HG02870 (cell line): ENCODE results near the gene IRAK4.
"Not testable (repeated sequence)": the region's sequence is repeated elsewhere in the genome, so short reads cannot be mapped to it uniquely, and the experiment has no call there.

Source experiments
- ATAC-seq: cut with Tn5 transposase; IDR thresholded peaks from one replicate; pipeline ENCODE4 v1.9.1; 2021; ENCODE audit warnings: mild to moderate bottlenecking, moderate library complexity; ENCODE audit not compliant: unreplicated experiment

The IRAK4 gene

DNA sequence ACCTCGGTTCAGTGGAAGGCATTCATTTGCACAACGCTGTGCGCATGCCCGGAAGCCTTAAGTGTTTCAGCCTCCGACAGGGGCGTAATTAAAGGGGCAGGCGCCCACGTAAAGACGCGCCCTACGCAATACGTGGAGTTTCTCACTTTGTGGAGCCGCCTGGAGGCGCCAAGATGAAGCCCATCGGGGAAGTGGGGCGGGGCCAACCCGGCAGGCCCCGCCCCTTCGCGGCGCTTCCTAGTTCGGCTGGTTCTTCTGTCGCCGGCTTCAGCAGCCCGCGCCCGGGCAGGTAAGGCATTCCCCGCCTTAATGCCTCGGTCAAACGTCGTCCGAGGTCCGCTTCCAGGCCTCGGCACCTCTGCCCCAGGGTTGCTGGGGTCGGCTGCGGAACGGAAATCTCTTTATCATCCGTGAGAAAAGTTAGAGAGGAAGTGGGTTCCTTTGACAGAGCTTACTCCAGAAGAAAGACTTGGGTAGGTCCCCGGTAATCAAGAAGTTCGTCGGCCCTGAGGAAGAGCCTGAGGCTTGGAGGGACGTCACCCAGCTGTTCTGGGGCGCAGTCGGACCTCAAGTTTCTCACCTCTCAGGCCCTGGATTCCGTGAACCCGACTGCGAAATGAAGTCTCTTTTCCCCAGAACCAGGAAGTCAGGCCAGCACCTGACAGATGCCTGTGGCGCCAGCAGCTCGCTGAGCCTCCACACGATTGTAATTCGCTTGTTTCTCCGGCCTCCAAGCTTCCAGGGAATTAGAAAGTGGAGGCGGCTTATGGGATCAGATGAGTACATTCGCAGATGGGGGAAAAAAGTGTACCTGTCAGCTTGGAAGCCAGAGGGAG is at the start of gene IRAK4, which contains the start of gene PUS7L:
TSS of gene IRAK4 (plus strand) at position 224 of the 836 bp plus-strand sequence. CDS start 9,161 bp downstream, outside the sequence.
TSS of gene PUS7L (minus strand) at position 63 of the 836 bp plus-strand sequence. CDS start 3,545 bp downstream, outside the sequence.
- ATAC-seq, result peak; percentile 96

DNA sequence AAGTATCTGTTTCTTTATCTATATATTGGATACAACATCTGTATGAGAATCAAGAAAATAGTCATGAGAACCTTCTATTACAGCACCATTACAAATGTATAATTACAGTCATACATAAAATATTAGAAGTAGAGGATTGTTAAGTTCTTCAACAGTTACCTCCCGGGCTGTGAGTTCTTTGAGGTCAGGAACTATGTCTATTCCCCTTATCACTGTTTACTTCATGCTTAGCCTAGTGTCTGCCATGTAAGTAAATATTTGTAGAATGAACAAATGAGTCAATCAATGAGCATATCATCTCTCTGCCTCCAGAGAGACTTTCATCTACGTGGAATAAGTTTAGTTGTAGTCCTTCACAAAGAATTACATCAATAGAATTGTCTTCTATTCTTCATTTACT is 47.4 kb upstream of the IRAK4 start:
- no peak for ATAC-seq

DNA sequence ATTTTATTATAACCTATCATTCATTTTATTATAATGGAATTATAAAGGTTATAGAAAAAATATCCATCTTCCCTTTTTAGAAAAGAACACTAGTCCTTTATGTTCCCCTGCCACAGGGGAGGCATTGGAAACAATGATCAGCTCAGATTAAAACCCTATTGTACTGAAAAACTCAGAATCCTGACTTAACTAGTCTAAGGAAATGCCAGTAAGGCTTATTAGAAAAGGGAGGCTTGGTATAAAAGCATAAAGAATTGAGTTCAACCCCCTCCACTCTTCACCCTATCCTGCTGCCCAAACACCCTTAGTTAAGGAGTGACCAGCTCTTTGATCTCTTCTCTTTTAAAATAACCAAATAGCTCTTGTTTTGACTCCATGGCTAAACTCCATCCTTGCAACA is 36.1 kb upstream of the IRAK4 start:
- ATAC-seq, result no peak

DNA sequence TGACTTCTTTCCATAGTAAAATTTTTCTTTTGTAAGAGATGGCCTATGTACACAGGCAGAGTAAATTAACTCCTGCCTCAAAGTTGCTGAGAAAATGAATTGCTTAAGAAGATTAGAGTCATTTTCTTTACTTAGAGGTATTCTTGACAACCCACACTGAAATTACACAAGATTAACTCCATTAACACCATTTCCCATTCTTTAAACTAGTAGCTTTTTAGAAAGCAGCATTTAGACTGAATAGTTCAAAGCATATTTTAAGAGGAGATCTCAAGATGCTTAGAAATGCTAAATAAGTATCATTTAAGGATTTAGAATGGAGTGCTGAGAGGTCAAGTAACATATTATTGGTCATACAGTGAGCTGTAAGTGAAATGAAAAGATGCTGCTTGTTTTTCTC is 35.6 kb upstream of the IRAK4 start:
- no peak for ATAC-seq

DNA sequence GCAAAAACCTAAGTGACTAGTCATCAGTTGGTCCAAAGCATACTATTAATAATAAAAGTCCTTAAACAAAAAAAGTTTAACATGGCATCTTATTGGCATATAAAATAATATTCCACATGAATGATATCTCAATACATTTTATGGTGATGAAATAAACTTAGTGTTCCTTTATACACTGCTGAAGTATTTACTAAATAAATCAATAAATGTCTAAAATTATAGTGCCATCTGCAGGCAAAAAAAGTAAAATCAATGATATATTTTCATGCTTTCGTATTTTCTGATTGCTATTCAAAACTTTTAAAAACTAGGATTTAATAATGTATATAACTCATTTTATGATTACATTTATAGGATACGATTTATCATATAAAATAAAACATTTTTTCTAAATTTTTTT is 30.6 kb upstream of the IRAK4 start:
- no peak for ATAC-seq

DNA sequence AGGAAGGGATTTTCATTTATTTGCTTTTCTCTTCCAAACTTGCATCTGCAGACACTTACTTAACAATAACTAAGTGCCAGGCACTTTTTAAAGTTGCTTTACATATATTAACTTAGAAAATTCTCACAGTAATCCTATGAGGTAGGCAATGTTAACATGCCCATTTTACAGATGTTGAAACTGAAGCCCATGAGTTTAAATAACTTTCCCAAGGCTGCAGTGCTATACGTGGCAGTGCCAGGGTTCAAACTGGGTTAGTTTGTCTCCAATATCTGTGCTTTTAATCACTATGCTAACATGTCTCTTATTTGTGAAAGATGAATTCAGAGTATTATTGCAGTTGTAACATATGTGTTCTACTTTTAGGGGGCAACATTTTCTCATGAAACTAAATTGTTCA is 30.1 kb upstream of the IRAK4 start:
- no peak for ATAC-seq

DNA sequence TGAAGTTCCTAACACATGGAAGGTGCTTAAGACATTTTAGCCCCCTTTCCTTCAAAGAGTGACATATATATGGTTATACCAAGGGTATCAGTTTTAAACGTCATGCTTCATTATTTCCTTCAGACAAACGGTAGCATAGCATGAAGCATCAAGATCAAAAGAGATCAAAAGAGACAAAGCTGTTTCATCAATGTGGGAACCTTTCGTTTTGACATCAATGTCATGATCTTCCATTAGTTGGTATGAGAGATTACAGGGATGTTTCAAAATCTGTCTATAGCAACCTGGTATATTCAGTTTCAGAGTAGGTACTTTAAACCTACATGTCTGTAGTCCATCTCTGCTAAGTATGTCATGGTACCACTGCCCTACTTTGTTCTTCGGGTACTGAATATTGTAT is 28.5 kb upstream of the IRAK4 start:
- ATAC-seq, result no peak

DNA sequence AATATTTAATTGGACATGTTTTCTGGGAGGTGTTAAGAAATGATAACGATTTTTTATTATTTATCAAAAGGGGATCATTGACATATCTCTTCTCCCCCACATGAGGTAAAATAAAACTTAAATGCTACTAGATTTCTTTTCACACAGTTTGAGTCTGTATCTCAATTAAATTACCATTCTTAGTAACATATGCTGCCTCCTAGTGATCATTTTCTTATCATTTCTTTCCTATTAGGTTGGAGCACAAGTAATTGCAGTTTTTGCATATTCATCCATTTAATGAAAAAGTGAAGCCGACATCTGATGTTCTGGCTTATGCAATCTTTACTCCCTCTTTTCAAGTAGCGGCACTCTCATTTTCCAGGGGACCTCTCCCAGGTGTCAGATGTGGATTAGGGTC is 25.1 kb upstream of the IRAK4 start:
- no peak for ATAC-seq

DNA sequence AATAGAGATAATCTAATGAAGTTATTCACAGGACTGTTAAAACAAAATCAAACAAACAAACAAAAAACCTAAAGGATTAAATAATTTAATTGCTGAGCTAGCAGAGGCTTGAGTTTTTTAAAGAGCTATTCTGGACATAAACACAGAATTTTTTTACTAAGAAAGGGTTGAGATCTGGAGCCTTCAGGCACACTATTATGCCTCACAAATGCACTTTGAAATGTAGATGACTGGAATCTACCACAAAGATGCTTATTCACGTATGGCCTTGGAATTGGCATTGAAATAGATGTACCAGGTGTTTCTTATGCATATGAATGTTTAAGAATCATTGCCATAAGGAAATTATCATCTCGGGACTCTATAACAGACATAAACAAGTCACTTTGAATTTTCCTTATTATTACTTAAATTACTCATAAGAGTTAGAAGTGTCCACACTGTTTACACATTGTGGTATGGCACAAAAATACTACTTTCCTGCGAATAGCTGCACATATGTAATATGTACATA is 21.8 kb upstream of the IRAK4 start:
- no peak for ATAC-seq

DNA sequence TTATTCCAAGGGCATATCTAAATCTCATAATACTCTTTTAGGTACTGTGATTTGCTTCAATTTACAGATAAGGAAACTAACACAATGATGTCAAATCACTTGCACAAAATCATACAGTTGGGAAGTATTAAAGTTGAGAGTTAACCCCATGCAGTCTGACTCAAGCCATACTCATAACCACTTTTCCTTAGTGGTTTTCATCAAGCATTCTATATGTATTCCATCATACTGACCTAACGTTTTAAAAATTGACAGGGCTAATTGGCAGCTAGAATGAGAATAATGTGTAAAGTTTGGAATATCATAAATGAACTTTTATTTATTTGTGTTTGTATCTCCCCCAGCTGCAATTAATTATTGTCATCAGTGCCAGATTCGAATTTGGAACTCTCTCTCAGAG is 21.1 kb upstream of the IRAK4 start:
- ATAC-seq, result no peak

DNA sequence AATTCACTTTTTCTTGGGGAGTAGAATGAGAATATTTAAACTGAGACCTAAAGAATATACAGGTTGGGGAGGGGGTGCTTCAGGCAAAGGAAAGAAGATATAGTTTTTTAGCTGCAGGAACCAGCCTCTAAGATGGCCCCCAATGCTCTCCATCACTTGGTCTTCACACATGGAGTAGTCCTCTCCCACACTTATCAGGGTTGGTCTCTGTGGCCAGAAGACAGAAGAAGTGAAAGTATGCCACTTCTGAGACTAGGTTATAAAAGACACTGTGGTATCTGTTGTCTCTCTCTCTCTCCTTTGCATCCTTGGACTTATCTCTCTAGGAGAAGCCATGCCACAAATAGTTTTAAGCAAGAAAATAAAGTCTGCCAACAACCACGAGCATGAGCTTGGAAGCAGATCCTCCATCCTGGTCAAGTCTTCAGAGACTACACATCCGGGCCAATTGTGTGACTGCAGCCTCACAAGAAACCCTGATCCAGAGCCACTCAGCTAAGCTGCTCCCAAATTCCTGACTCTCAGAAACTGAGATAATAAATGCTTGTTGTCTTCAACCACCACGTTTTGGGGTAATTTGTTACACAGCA is 18.1 kb upstream of the IRAK4 start:
- ATAC-seq, result peak; percentile 78

DNA sequence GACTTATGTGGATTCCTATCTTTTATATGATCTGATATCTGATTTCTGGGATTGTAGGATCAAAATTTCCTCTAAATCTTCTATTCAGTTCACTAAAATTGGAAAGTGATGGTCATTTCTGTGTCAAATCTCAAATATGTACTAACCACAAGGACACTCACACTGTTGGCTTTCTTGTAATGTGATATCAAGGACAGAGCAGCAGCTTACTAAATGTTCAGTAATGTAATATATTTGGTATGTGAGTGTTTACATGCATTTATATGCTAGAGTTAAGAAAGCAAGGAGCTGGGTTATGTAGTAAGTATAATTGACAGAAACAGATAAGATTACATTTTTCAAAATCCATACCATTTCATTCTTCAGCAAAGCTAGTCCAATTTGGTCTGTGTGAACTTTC is 16.6 kb upstream of the IRAK4 start:
- ATAC-seq, result no peak

DNA sequence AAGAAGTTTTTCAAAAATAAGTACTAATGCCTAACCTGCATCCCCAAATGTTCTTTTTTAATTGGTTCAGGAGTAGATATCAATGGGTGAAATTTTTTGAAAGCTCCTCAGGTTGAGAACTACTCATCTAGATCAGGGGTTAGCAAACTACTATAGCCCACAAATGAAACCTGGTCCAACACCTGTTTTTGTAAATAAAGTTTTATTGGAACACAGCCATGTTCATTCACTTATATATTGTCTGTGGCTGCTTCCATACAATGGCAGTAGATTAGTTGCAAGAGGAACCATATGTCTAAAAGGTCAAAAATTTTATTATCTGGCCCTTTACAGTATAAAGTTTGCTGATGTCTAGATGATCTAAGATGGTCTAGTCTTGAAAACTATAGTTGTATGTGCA is 13.9 kb upstream of the IRAK4 start:
- no peak for ATAC-seq

DNA sequence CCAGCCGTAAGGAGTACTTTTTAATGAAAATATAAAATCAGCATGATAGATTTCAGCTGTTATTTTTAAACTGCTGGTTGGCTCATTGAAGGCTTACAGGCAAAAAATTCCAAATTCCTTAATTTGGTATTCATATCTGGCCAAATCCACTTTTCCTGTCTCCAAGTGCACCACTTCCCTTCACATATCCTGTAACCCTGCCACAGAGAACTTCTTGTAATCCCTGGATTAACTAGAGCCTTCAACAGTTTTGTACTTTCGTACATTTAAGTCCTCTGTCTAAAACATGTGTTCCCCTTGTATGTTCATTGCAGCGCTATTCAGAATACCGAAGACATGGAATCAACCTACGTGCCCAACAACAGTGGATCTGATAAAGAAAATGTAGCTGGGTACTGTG is 9.7 kb upstream of the IRAK4 start:
- ATAC-seq, result no peak

DNA sequence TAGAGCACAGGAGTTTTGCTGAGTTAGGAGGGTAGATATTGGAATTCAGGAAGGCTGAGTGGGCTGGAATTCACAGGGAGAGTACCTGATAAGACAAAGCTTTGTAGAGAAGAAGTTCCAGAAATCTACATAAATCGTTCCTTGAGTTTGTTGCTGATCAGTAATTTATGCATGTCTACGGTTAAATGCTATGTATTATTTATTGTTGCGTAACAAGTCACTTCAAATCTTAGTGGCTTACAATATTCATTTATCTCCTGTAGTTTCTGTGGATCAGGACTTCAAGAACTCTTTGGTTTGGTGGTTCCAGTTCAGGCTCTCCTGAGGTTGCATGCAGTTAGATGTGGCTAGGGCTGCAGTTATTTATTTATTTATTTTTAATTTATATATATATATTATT is 7.9 kb upstream of the IRAK4 start:
- no peak for ATAC-seq

DNA sequence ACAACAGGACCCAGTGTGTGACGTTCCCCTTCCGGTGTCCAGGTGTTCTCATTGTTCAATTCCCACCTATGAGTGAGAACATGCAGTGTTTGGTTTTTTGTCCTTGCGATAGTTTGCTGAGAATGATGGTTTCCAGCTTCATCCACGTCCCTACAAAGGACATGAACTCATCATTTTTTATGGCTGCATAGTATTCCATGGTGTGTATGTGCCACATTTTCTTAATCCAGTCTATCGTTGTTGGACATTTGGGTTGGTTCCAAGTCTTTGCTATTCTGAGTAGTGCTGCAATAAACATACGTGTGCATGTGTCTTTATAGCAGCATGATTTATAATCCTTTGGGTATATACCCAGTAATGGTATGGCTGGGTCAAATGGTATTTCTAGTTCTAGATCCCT is 7.4 kb upstream of the IRAK4 start:
- ATAC-seq, result not testable (repeated sequence)

DNA sequence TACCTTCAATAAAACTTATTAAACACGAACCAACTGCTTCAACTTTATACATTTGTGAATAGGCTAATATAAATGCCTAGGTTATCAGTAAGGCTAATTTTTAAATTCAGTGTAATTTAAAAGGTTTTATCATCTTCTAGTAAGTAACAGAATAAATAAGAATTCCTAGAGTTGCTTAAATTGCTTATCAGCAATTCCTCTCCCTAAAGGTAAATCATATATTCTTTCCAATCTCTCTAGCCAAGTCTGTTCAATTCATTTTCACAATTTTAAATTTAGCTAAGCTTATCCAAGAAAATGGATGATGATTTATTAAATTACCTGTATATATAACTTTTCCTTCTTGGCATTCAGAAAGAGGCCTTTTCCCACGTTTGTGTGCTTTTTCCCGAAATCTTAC is 4.7 kb upstream of the IRAK4 start:
- no peak for ATAC-seq

DNA sequence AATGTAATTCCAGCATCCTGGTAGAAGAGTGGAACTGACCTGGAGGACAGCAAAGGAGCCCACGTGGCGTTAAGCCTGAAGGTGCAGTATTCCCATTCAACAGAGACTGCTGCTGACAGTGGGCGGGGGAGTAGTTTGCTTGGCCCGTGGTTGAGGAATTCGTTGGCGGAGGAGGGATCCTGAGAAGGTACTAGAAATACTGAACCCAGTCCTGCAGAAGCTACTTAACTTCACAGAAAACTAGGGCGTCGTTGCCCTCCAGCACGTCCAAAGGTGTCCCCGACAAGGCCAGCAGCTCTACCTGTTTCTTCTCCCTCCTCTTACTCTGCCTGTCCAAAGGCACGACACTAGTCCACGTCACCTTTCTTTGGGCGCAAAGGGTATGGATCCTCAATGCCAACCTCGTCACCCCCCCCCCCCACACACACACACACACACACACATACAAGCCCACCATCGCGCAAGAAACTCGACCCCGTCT is 464 bp upstream of the IRAK4 start:
- ATAC-seq, result no peak

DNA sequence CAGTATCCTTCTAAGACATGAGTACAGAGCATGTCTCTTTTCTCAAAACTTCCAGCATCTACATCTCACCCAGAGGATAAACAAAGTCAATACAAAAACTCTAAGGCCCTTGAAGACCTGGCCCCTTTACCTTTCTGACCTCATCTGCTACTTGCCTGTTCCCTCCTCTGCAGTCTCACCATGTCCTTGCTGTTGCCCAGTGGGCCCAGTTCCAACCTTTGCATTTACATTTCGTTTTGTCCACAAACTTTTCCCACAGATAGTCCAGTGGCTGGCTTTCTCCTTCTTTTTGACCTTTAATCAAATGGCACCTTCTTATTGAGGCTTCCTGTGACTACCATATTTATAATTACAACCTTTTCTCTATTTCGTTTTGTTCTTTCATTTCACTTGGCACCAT is 1.6 kb downstream of the IRAK4 start:
- ATAC-seq, result no peak

DNA sequence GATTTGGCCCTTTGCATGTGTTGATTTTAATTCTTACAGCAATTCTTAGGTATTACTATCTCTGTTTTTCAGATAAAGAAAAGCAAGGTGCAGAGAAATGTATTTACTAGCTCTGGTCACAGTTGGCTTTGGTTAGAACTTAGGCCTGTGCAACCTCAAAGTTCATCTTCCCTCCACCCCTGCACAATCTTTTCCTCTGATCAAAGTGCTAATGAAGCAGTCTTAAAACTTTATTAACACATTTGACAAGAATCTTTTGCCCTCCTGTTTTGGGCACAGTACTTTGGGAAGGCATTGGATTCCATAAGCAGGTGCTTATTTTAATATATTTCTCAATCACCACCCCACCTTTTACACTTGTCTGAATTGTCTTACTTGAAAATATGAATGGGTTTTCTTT is 2.7 kb downstream of the IRAK4 start:
- no peak for ATAC-seq

DNA sequence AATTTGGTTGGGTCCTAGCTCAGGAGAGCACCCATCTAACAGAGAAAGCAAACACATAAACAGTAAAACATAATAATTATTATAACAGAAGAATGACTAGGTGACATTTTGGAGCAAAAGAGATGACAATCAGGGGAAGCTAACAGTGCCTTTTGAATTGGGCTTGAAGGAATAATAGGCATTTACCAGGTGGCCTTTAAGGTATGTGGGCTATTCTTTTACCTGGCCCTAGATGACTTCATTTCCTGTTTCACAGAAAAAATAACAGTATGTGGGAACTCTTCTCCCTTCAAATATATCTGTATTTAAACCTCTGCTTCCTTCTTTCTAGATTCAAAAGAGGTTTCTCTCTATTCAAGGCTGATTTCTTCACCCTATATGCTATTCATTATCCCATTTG is 3.8 kb downstream of the IRAK4 start:
- ATAC-seq, result no peak

DNA sequence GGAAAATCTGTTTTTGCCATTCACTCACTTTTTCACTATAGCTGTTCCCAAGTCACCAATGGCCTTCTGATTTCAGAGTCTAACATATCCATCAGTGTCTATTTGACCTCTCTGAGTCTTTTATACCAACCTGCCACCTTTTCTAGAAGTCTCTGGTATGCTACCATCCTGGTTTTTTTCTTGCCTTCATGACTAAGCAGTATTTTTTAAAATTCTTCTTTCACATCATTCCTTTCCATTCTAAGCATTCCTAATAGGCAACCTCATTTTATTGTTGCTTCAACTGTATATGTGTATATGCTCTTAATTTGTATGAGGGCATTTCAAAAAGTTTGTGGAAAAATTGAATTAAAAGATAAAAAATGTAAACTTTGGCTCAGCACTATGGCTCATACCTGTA is 5.0 kb downstream of the IRAK4 start:
- no peak for ATAC-seq
